ENCODE data around the gene RNF151.
"Not testable (repeated sequence)": the region's sequence is repeated elsewhere in the genome, so short reads cannot be mapped to it uniquely, and the experiment has no call there.

Gene RNF151

GRCh38 chr16:2009791-2010510 is 43.3 kb downstream of the RNF151 start, which contains the start of gene ZNF598:
TSS of gene ZNF598 (minus strand) at chr16:2009821.
- peak; percentile 53 for DNase-seq

DNA sequence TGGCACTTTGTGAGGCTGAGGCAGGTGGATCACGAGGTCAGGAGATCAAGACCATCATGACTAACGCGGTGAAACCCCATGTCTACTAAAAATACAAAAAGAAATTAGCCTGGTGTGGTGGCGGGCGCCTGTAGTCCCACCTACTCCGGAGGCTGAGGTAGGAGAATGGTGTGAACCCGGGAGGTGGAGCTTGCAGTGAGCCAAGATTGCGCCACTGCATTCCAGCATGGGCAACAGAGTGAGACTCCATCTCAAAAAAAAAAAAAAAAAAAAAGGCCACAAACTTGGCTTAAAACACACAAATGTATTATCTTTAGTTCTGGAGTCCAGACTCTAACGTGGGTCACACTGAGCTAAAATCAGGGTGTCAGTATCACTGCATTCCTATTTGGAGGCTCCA is 45.1 kb downstream of the RNF151 start:
- DNase-seq: not testable (repeated sequence)

DNA sequence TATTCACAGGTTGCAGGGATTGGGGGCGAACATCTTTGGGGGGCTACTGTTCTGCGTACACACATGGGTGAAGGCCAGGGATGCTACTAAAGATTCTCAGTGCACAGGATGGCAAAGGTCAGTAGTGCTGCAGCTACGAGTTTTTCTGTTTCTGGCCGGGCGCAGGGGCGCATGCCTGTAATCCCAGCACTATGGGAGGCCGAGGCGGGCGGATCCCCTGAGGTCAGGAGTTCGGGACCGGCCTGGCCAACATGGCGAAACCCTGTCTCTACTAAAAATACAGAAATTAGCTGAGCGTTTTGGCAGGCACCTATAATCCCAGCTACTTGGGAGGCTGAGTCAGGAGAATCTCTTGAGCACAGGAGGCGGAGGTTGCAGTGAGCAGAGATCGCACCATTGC is 46.9 kb downstream of the RNF151 start:
- no peak for DNase-seq

- DNase-seq: no peak
Measured at GRCh38 chr16:2015117-2015946, 48.7 kb downstream of the RNF151 start.

DNA sequence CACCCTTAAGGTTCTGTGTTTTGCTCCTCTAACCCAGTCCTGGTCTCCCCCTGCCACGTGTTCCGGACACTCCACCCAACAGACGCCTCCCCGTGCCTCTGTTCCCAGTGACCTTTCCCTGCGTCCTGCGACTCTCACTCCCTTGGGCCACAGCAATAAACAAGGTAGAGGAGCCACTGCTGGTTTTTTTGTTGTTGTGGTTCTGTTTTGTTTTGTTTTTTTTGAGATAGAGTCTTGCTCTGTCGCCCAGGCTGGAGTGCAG is 49.2 kb downstream of the RNF151 start:
- DNase-seq: no peak

DNA sequence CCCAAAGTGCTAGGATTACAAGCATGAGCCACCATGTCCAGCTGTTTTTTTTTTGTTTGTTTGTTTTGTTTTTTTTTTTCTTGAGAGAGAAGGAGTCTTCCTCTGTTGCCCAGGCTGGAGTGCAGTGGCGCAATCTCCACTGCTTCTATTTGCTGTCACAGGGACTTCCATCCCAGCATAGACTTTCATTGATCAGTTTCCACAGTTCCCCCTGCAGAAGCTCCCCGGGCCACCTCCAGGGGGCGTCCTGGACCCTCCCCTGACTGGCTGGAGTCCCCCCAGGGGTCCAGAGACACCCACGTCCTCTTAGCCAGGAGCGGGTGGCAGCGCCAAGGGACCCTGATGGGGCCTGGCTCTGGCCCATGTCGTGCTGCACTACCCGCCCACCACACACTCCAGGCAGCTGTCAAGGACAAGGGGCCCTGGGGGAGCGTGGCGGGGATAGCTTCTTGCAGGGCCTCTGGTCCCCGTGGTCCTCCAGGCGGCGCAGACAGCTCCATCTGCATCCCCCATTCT is 49.8 kb downstream of the RNF151 start:
- no peak for DNase-seq

All from kidney glomerular epithelial cell (primary cell).